ENCODE measurements around the gene TMOD1. TPM values are rescaled to one million over a fixed set of nuclear protein-coding genes. Genes with fewer than 3 reads are reported as not detected.
"Not testable (repeated sequence)": the region's sequence is repeated elsewhere in the genome, so short reads cannot be mapped to it uniquely, and the experiment has no call there.

Gene TMOD1
- polyA plus RNA-seq, 1 of the 3 experiments (the other 2 are of a cell fraction): 0.54 TPM

GRCh38 chr9:97491216-97491999 lies 10.1 kb upstream of the TMOD1 start:
- 96% methylated on average over 1 of the region's 1 CpG for WGBS (ENCODE audit: low lambda C conversion rate)
- Histone ChIP-seq H3K27me3 (ENCODE audit: insufficient read depth) (no peaks in the 10 kb centered on the region), H3K27ac (ENCODE audit: low read depth in 2 of 2, low read length in 1 of 2) (no peak overlapping the region), H3K4me3 (ENCODE audit: low read depth in 2 of 2, low read length in 1 of 2) (no peak overlapping the region), H3K36me3 (replicated peaks in 1 of 2; ENCODE audit: control insufficient read depth in 1 of 2, insufficient read depth in 2 of 2, low read length in 1 of 2) (peaks cover 10 to 26% of the 10 kb centered on the region in 2 experiments), H2AFZ (ENCODE audit: low read depth) (no peak overlapping the region), H3K9me2 (no peaks in the 10 kb centered on the region), H3K9me3 (no peaks in the 10 kb centered on the region), H3K9ac (no peak overlapping the region), H3F3A (replicated peaks; ENCODE audit: insufficient read depth) (no peaks in the 10 kb centered on the region), H3K4me1 (ENCODE audit: control insufficient read depth in 1 of 2, insufficient read depth in 2 of 2, low read depth in 1 of 2, low read length in 1 of 2) (no peaks in the 10 kb centered on the region; a peak in 1 of 4 replicates), H3K4me2 (no peak overlapping the region), H3K79me2 (ENCODE audit: insufficient read depth) (no peaks in the 10 kb centered on the region), H4K20me1 (ENCODE audit: insufficient read depth) (no peaks in the 10 kb centered on the region)
- POLR2A ChIA-PET: no interaction called here
- TF ChIP-seq, protein P1, sequence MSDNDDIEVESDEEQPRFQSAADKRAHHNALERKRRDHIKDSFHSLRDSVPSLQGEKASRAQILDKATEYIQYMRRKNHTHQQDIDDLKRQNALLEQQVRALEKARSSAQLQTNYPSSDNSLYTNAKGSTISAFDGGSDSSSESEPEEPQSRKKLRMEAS (IDR thresholded peaks at IDR 0.05; ENCODE audit: low read depth): no peak
- TF ChIP-seq SMC3 (IDR thresholded peaks at IDR 0.05; ENCODE audit: low read depth, low read length): no peak
- TF ChIP-seq NFIC (IDR thresholded peaks at IDR 0.05; ENCODE audit: borderline replicate concordance): no peak
- no peak for TF ChIP-seq TCF12 (IDR thresholded peaks at IDR 0.05)
- TF ChIP-seq GABPA (IDR thresholded peaks at IDR 0.05; ENCODE audit: low read depth): no peak
- TF ChIP-seq, protein P2, sequence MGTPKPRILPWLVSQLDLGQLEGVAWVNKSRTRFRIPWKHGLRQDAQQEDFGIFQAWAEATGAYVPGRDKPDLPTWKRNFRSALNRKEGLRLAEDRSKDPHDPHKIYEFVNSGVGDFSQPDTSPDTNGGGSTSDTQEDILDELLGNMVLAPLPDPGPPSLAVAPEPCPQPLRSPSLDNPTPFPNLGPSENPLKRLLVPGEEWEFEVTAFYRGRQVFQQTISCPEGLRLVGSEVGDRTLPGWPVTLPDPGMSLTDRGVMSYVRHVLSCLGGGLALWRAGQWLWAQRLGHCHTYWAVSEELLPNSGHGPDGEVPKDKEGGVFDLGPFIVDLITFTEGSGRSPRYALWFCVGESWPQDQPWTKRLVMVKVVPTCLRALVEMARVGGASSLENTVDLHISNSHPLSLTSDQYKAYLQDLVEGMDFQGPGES (IDR thresholded peaks at IDR 0.05; ENCODE audit: low read depth, low read length): no peak
- no peak for TF ChIP-seq RFX5 (IDR thresholded peaks at IDR 0.05; ENCODE audit: low read length)
- no peak for TF ChIP-seq ELF1 (IDR thresholded peaks at IDR 0.05)
- no peak for TF ChIP-seq EP300 (IDR thresholded peaks at IDR 0.05; ENCODE audit: borderline replicate concordance in 1 of 2, low read depth in 1 of 2, low read length in 1 of 2)
- TF ChIP-seq ZBTB33 (IDR thresholded peaks at IDR 0.05; ENCODE audit: borderline replicate concordance, low read depth): no peak
- no peak for TF ChIP-seq JUND (IDR thresholded peaks at IDR 0.05)
- TF ChIP-seq USF1 (IDR thresholded peaks at IDR 0.05; ENCODE audit: borderline replicate concordance, low read depth): no peak
- TF ChIP-seq TAF1 (IDR thresholded peaks at IDR 0.05; ENCODE audit: borderline replicate concordance, low read depth, low read length): no peak
- TF ChIP-seq REST (IDR thresholded peaks at IDR 0.05; ENCODE audit: low read depth, low read length): no peak
- no peak for TF ChIP-seq MEF2A (IDR thresholded peaks at IDR 0.05; ENCODE audit: borderline replicate concordance, low read depth)
- TF ChIP-seq YY1 (IDR thresholded peaks at IDR 0.05; ENCODE audit: low read depth): no peak
- no peak for TF ChIP-seq FOXM1 (IDR thresholded peaks at IDR 0.05; ENCODE audit: low read depth)
- CTCF ChIA-PET: interaction anchor here (0.8 to 1.5 kb wide), 3 partner anchors 10 to 107 kb away, joined by 4 to 7 read pairs (median 4); partner anchors contain the start of gene TMOD1
- DNase-seq: no peak

DNA sequence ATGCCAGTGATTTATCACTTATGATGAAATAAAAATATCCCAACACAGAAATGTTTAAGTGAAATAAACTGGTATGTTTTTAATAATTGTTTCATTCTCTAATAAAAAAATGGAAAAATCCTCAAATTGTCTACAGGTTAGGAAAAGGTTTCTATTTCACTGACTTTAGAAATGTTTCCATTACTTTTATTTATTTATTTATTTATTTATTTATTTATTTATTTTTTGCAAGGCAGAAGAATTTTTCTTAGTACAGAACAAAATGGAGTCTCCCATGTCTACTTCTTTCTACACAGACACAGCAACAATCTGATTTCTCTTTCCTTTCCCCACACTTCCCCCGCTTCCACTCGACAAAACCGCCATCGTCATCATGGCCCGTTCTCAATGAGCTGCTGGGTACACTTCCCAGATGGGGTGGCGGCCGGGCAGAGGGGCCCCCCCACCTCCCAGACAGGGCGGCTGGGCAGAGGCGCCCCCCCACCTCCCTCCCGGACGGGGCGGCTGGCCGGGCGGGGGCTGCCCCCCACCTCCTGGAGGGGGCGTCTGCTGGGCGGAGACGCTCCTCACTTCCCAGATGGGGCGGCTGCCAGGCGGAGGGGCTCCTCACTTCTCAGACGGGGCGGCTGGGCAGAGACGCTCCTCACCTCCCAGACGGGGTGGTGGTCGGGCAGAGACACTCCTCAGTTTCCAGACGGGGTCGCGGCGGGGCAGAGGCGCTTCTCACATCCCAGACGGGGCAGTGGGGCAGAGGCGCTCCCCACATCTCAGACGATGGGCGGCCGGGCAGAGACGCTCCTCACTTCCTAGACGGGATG lies 3.7 kb upstream of the TMOD1 start:
- H3K36me3 ChIP-seq (replicated peaks in 1 of 2; ENCODE audit: control insufficient read depth in 1 of 2, insufficient read depth in 2 of 2, low read length in 1 of 2); H2AFZ ChIP-seq (ENCODE audit: low read depth); DNase-seq; H3K79me2 ChIP-seq (ENCODE audit: insufficient read depth); H3K4me1 ChIP-seq (ENCODE audit: control insufficient read depth in 1 of 2, insufficient read depth in 2 of 2, low read depth in 1 of 2, low read length in 1 of 2); H4K20me1 ChIP-seq (ENCODE audit: insufficient read depth); H3K4me3 ChIP-seq (ENCODE audit: low read depth in 2 of 2, low read length in 1 of 2); POLR2A ChIA-PET; H3K9ac ChIP-seq; H3K27ac ChIP-seq (ENCODE audit: low read depth in 2 of 2, low read length in 1 of 2); H3F3A ChIP-seq (replicated peaks; ENCODE audit: insufficient read depth); H3K9me2 ChIP-seq; H3K9me3 ChIP-seq; H3K4me2 ChIP-seq: not testable (repeated sequence)
- H3K27me3 ChIP-seq (ENCODE audit: insufficient read depth): peaks cover 17% of the 10 kb centered on the region
- WGBS (ENCODE audit: low lambda C conversion rate): 98% methylated on average over 13 of the region's 36 CpGs
- CTCF ChIA-PET: interaction anchor here (0.7 to 3.4 kb wide), 7 partner anchors 11 to 641 kb away, joined by 3 to 22 read pairs (median 3); no protein-coding TSS in a partner anchor
